Stimulated activated naive CD8-positive, alpha-beta T cell treated with anti-CD3 and anti-CD28 coated beads, Interleukin-15, Interleukin-2, amounts not matched to agents 100 U/mL and 50 U/mL, for 24 hours (primary cell): ENCODE data around the gene MAS1.
"Not testable (repeated sequence)": the region's sequence is repeated elsewhere in the genome, so short reads cannot be mapped to it uniquely, and the experiment has no call there.

Experiments
- ATAC-seq: fragments of 150-1000 bp; cut with Tn5 transposase; one replicate; pipeline ENCODE4 v1.10.0; 2021
- DNase-seq: peaks from one replicate; pipeline ENCODE4 v3.0.0; 2021

MAS1 gene

GRCh38 chr6:159890792-159891191 lies at the start of gene MAS1:
TSS of gene MAS1 (plus strand) at chr6:159890988. CDS start at chr6:159906956, 15,968 bp downstream.
- DNase-seq = no peak
- no peak for ATAC-seq

- DNase-seq (no peak), ATAC-seq (no peak)
Measured at GRCh38 chr6:159842035-159842434, 48.8 kb upstream of the MAS1 start.

- DNase-seq (no peak), ATAC-seq (no peak)
Measured at GRCh38 chr6:159844737-159845645, 45.8 kb upstream of the MAS1 start.

DNA sequence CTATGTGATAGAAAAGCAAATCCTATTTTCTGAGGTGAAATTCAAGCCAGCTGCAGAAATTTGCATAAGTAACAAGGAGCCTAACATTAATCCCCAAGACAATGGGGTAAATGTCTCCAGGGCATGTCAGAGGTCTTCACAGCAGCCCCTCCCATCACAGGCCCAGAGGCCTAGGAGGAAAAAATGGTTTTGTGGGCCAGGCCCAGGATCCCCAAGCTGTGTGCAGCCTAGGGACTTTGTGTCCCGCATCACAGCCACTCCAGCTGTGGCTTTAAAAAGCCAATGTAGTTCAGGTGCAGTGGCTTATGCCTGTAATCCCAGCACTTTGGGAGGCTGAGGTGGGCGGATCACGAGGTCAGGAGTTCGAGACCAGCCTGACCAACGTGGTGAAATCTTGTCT lies 42.2 kb upstream of the MAS1 start:
- ATAC-seq, DNase-seq: not testable (repeated sequence)

DNA sequence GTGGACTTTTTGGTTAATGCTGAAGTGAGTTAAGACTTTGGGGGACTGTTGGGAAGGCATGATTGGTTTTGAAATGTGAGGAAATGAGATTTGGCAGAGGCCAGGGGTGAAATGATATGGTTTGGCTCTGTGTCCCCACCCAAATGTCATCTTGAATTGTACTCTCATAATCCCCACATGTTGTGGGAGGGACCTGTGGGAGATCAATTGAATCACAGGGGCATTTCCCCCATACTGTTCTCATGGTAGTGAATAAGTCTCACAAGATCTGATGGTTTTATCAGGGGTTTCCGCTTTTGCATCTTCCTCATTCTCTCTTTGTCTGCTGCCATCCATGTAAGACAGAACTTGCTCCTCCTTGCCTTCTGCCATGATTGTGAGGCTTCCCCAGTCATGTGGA lies 40.9 kb upstream of the MAS1 start:
- not testable (repeated sequence) for ATAC-seq, DNase-seq

- ATAC-seq = no peak
- no peak for DNase-seq
Measured at GRCh38 chr6:159852877-159853276, 37.9 kb upstream of the MAS1 start.

- ATAC-seq (no peak), DNase-seq (no peak)
Measured at GRCh38 chr6:159853754-159854153, 37.0 kb upstream of the MAS1 start.

GRCh38 chr6:159854959-159855358 lies 35.8 kb upstream of the MAS1 start:
- no peak for DNase-seq
- ATAC-seq = no peak

DNA sequence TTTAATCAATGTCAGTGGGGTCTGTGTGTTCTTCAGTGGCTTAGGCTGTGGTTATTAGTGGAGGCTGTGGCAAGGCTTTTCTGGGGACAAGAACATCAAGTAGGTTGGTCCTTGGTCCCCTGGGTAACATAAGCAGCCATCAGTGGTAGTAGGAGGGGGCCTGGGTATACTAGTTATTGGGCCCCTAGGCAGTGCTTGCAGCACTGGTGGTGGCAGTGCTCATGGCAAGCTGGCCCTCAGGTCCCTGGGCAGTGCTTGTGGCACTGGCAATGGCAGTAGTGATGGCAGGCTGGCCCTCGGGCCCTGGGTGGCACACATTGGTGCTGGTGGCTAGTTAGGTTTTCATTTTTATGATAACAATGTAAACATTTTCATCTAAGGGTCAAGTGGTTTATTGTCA lies 32.5 kb upstream of the MAS1 start:
- no peak for DNase-seq
- ATAC-seq = no peak

DNA sequence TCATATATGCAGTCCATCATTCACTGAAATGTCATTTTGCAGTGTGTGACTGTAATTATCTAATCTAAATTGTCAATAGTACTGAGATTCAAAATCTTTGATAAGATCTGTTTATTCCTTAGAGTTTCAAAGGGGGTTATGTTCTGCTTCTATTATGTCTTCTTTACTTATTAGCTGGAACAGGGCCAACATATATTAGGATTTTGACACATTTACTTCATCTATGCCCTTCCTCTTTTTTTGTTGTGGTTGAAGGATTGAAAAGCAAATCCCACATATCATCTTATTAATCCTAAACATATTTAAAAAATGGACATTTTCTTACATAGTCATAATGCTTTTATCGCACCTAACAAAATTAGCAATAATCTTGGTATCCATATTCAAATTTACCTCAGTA lies 30.3 kb upstream of the MAS1 start:
- ATAC-seq (no peak), DNase-seq (no peak)

DNA sequence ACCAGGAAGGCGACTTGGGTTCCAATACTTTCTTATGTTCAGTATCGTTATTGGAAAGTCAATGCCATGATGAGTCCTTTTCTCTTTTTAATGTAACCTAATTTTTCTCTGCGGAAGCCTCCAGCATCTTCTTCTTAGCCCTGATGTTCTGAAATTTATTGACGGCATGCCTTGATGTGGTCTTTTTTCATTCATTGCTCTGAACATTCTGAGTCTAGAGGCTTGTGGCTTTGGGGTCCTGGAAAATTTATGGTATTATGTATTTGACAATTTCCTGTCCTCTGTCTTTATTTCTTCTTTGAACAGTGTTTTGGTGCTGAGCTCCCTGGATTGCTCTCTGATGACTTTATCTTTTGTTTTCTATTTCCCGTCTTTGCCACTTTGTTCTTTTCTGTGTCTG lies 28.7 kb upstream of the MAS1 start:
- ATAC-seq (no peak), DNase-seq (no peak)

DNA sequence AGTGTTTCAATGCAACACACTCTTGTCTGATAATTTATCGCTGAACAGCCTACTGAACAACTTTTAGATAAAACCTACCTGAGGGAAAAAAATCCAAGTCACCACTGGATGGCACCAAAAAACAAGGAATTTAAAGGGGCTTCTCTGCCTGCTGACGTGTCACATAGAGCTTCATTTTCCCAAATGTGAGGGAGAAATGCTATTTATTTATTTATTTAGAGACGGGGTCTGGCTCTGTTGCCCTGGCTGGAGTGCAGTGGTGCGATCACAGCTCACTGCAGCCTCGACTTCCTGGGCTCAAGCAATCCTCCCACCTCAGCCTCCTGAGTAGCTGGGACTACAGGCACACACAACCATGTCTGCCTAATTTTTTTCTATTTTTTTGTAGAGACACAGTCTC lies 27.4 kb upstream of the MAS1 start:
- not testable (repeated sequence) for ATAC-seq

DNA sequence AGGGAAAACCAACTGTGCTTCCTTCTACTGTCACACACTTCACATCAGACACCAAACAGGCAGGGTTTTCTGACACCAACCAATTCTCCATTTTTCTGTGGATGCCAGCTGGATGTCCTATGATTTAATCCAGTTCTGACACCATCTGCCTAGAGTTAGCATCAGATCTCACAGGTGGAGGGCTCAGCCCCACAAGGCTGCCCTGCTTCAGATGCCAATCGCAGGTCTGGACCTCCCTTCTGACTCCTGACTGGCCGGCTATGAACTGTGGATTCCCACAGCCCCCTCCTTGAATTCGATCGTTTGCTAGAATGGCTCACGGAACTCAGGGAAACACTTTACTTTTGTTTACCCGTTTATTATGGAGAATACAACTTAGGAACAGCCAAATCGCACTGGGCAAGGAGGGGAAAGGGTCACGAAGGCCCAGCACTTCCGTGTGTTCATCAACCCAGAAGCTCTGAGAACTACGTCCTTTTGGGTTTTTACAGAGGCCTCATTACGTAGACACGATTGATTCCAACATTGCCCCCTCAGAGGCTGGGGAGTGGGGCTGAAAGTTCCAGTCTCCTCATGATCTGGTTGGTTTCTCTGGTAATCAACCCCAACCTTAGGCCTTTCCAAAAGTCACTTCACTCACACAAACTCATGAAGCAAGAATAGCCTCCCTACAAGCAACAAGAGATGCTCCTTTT lies 25.4 kb upstream of the MAS1 start:
- DNase-seq (no peak), ATAC-seq (no peak)

More for the DNA sequence above, 27.4 kb upstream of the MAS1 start:
- peak; percentile 42 for DNase-seq

GRCh38 chr6:159866286-159867247 lies 24.2 kb upstream of the MAS1 start:
- no peak for ATAC-seq

DNA sequence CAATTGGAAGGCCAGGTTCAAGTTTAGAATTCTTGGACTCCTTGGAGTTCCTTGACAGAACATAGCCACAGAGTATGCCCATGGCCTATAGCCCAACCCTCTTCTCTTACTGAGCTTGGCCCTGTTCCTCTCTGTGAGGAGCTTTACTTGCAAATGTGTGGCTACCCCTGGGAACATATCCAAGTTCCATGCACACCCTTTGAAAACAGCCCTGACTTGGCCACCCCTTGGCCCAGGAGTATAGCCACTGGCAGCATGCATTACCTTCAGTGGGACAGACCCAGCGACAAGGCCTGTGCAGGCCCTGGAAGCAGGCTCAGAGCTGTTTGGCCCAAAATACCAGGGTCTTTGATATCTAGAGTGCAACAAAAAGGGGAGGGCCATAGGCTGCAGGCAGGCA lies 19.5 kb upstream of the MAS1 start:
- ATAC-seq (no peak), DNase-seq (no peak)

More at GRCh38 chr6:159866286-159867247, 24.2 kb upstream of the MAS1 start:
- no peak for DNase-seq

DNA sequence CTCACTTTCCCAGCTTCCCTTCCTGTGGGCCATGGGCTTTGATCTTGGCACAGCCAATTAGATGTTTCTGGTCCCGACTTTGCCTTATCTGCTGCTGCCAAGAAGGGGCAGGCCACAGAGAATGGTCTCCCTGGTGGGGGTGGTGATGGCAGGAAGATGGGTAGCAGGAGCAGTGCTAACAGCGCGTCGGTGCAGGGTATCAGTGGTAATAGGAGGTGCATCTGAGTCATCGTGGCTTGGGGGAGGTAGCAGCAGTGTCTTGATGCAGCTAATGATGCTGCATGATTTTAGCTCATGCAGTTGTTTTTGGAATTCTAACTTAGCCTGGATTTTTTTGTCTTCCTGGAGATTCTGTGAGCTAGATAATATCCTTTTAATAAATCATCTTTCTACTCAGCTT lies 18.9 kb upstream of the MAS1 start:
- ATAC-seq (peak; percentile 88), DNase-seq (peak; percentile 35)

- ATAC-seq (no peak), DNase-seq (no peak)
Measured at GRCh38 chr6:159874435-159874834, 16.4 kb upstream of the MAS1 start.

GRCh38 chr6:159875194-159875593 lies 15.6 kb upstream of the MAS1 start:
- DNase-seq (no peak), ATAC-seq (no peak)

DNA sequence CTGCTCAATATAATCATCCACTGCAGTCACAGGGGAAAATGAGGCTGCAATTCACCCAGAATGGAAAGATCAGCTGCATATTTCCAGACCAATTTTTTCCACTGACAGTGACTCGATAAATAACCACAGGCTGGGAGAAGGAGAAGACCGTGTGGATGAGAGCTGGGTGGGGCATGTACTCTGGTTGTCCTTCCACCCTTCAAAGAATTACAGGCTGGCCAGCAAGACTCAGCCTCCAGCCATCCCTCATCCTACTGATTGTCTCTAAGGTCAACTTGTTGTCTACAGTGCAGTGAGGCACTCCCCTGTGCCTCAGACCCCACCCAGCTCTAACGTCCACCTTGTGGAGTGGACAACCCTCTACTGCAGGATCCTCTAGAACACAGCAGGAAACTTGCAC lies 14.5 kb upstream of the MAS1 start:
- DNase-seq (no peak), ATAC-seq (no peak)

DNA sequence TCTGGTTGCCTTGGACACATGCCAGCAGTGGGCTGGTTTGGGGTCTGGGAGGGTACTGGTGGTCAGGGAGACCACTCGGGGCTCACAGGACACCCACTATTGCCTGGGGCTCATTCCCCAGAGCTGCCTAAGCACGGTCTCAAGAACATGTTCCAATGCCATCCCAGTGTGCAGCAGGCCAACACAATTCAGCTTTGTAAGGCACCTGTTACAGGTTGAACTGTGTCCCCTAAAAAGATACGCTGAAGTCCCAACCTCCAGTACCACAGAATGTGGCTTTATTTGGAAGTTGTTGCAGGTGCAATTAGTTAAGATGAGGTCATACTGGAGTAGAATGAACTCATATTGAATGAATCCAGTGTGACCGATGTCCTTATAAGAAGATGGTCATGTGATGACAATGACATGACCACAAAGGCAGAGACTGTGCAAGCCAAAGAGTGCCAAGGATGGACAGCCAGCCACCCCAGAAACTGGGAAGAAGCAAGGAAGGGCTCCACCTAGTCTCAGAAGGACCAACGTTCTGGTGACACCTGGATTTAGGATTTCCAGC lies 13.5 kb upstream of the MAS1 start:
- no peak for ATAC-seq

GRCh38 chr6:159878341-159878740 lies 12.4 kb upstream of the MAS1 start:
- ATAC-seq (no peak), DNase-seq (no peak)

More for the DNA sequence above, 13.5 kb upstream of the MAS1 start:
- no peak for DNase-seq

- DNase-seq (no peak), ATAC-seq (no peak)
Measured at GRCh38 chr6:159879856-159880255, 10.9 kb upstream of the MAS1 start.
